ENCODE measurements around the gene NFYC.

NFYC gene

DNA sequence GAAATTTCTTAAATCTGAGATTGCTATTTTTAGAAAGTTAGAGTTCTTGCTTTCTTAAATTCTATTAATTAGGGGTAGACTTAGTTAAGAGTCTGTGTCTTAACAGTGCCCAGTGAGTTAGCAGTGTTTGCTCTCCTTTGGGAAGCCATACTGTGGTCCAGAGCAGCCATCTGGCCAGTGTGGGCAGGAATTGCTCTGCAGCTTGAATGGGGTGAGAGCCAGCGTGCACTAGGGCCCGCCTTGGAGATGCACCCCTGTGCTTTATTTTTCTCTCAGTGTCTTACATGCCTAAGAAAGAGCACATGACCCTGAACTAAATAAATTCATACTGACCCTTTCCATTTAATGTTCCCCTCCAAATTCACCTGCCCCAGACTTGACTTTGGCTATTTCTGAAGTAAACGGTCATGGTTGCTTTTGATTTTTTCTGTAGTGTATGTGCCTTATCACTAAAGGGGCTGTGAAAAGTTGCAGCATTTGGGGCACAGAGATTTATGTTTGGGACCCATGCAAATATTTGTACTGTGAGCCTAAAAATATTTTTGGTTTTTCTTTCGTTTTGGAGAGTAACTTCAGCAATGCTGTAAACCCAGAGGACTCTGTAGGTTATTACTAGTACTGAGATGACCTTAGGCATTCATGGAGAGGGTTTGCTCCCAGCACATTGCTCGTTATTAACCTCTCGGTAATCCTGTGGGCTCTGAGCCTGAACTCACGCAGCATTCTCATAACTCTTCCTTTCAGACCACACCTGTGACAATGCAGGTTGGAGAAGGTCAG, 70.8 kb downstream of the NFYC start:
- no peak for DNase-seq

DNA sequence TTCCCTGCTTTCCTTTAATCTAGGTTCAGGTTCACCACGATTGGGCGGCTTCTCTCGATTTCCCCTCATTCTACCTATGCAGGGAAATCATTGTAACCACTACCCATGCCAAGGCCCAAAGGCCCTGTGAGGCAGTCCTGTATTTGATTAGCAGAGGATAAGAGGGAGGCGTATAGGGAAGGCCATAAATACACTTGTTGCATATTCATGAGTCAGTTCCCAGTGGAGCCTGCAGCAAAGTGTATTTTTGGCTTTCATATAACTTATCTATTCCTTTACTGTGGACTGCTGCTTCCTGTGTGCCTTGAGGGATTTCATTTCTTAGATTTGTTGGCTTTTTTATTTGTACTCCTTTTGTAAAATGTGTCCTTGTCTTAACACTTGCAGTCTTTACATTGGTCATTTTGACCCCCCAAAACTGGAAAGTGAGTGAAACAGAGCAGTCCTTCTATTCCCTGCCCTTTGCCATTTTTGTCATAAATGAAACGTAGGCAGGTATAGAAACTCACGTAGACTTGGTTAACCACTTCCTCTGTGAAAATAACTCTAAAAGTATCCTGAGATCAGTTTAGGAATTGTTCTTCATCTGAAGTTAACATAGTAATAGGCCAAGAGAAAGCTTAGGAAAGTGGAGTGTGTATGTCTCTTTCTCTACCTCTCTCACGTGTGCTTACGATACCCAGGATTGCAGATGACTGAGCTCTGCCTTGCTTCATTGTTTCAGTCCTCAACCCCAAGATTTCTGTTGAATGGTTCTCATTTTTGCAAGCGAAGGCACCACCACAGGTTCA, 72.4 kb downstream of the NFYC start:
- DNase-seq: no peak

DNA sequence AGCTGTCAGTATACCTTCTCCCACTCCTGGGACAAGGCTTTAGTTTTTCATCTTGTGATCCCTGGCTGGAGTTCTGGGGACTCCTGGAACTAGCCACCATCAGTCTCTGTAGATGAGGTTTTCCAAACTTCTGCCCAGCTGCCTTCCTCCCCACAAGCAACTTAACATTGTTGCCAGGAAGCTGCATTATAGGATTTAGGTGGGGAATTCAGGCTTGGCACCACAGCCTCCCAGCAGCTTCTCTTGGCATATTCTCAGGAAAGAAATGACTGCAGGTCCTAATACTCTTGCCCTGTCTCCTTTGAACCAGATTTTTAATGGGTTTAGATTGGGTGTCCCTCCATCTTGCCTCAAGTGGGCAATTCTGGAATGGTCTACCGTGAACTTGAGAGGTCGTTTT, 73.5 kb downstream of the NFYC start:
- DNase-seq: no peak

DNA sequence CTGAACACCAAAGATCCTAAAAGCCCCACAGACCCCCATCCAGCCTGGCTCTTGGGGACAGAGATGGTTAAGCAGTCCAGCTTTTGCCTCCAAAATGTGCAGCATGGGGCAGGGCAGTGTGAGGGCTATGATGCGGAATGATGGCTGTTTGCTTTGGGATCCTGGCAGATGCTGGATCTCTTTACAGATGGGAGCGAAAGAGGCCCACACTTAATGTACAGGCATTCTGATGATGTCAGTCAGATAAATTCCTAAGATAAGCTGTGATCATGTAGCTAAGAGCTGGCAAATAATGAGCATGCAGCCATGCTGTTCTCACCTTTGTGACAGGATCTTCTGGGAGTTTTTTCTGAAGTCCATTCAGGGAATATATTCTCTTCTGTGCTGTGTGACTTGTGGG, 74.5 kb downstream of the NFYC start:
- no peak for DNase-seq

DNA sequence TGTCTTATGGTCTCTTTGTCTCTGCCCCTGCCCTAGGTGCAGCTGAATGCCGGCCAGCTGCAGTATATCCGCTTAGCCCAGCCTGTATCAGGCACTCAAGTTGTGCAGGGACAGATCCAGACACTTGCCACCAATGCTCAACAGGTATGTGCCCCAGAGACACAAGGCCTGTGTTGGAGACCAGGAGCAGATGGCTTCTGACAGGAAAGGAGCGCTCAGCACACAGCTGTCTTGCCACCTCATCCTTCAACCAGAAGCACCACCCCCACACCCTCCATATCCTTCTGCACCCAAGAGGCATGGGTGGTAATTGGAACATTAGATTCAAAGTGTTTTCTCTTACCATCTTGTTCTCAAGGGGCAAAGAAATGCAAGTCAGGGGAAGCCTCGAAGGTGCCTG, 75.1 kb downstream of the NFYC start:
- no peak for DNase-seq

DNA sequence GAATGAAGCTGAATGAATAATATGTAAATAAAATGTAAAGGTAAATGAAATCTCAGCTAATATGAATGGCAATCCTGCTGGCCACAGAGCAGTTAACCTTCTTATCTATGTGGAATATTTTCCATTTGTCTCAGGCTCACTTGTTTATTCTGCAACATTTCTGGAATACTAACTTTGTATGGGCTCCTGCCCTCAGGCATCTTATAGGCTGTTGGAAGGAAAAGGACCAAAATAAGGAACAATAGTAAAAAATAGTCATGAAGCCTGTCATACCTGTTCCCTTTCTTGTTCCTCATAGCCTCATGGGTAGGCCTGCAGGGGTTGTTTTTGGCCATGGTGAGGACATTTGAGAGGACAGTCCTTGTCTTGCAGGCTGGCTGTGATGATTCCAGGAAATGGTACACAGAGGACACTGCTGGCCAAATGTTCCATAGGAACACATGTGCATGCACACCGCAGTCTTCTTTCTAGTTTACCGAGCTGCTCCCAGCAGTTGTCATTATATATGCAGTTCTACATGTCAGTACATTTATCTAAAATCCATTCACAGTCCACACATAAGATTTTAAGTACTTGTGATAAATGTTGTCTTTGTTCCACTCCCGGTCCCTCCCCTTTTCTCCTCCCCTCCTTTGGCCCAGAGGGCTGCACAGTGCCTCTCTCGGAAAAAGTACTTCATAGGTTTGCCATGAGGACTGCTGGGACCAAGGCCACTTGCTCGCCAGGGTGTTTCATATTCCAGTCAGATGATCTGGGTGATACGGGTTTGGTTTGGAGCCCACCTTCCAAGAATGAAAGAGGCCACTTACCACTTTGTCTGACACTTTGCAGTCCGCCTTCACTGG, 76.9 kb downstream of the NFYC start:
- DNase-seq: no peak

DNA sequence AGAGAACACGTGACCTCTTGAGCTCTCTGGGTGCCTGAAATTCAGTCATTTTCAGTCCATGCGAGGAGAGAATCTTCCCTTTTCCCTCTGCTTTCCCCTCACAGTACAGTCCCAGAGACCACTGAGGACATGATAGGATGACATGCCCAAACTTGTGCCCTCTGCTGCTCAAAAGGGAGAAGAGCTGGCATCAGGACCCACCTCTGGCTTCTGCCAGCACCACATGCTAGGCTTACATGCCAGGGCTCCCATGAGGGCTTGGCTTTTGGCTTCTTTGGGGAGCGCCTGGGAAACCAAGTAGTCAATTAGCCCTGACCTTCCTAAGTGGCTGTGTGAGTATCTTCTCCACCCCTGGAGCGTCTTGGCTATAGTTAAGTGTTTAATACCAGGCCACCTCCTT, 78.3 kb downstream of the NFYC start:
- no peak for DNase-seq

DNA sequence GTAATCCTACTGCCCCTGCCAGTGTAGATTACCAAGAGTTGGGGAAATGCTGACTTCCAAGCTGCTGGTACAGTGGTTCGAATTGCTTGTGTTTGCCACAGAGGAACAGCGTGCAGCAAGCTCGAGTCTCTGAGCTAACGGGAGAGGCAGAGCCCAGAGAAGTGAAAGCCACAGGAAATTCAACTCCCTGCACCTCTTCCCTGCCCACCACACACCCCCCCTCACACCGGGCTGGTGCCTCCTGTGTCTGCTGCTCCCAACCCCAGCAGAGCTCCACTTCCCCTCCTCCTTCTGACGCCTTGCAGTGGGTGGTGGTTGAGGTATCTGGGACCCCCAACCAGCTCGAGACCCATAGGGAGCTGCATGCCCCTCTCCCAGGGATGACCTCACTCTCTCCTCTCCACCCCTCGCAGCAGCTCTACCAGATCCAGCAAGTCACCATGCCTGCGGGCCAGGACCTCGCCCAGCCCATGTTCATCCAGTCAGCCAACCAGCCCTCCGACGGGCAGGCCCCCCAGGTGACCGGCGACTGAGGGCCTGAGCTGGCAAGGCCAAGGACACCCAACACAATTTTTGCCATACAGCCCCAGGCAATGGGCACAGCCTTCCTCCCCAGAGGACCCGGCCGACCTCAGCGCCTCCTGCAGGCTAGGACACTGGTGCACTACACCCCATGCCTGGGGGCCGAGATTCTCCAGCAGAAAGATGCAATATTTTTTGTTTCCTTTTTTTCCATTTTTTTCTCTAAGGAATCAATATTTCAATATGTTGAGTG, 79.0 kb downstream of the NFYC start:
- DNase-seq: no peak

DNA sequence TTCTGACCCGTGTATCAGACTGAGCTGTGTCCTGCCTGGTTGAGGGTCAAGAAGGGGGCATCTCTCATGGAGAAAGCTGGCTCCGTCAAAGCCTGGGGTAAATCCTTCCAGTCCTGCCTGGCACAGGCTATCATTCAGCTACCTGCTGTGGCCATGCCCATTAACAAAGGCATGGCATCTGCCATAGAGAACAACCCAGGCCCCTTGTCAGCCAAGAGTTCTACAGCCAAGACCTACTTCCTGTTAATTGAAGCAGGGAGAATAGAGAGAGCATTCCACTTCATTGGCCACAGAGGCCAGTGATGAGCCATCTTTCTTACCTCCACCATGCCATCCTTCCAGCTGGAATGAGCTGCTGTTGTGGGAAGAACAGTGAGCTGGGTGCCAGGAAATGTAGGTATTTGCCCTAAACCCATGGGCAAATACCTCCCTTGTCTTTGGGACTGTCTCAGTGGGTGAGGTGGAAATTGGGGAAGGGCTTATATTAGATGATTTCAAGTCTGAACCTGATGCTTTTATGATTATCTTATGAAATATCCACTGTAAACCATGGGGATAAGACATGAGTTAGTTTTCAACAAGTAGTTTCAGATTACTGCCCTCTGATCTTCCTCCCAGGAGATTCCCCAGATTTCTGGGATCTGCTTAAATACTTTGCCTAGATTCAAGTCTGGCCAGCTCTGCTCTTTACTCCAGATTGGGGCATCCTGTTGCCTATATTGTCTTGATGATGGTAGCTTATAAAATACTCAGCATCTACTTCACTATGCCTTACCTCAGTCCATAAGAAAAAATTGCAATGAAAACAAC, 80.8 kb downstream of the NFYC start:
- no peak for DNase-seq

DNA sequence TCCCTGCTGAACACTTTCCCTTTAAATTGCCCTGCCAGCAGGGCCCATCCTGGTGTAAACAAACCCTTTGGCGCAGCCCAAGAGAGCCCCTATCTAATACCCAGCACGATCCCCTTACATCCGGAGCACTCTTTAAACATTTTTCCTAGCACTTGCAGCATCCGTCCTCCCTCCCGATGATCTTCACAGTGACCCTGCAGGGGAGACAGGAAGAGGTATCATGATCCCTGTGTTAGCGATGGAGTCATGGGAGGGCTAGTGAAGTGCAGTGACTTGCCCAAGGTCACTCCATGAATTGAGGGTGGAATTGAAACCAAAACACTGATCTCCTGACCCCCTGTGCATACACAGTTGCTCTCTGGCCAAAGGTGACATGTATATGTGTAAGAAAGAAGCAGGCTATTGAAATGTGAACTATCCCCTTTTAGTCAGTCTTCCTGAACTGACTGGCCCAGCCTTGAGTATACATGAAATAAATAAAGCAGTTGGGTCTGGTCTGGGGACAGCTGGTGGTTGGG, 82.3 kb downstream of the NFYC start:
- DNase-seq: no peak

DNA sequence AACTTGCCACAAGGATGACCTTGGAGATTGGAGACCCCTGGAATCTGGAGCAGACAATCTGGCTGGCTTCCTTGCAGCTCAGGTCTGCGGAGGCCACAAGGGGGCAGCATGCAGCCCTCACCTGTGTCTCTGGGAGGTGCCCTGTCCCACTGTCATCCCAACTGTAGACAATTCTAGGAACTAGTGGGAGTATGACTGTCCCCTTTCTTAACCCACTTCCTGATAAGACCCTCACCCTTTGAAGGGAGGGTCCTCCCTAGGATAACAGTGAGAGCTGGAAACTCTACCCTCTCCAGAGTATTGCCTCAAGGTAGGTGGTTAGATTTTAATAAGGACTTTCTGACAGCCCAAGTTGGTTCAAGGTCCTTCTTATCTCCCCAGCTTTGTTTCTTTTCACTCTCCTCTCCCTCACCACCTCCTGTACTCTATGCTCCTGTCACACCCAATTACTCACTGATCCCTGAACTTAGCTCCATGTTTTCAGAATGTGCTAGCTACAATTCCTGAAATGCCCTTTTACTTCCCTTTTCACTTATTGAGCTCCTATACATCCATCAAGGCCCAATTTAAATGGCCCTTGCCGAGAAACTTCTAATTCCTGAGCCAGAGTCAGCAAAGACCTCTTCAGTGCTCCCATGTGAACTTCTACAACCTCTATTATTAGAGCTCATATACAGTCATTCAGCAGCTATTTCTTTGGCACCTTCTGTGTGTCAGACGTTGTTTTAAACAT, 82.9 kb downstream of the NFYC start:
- DNase-seq: peak; percentile 58

DNA sequence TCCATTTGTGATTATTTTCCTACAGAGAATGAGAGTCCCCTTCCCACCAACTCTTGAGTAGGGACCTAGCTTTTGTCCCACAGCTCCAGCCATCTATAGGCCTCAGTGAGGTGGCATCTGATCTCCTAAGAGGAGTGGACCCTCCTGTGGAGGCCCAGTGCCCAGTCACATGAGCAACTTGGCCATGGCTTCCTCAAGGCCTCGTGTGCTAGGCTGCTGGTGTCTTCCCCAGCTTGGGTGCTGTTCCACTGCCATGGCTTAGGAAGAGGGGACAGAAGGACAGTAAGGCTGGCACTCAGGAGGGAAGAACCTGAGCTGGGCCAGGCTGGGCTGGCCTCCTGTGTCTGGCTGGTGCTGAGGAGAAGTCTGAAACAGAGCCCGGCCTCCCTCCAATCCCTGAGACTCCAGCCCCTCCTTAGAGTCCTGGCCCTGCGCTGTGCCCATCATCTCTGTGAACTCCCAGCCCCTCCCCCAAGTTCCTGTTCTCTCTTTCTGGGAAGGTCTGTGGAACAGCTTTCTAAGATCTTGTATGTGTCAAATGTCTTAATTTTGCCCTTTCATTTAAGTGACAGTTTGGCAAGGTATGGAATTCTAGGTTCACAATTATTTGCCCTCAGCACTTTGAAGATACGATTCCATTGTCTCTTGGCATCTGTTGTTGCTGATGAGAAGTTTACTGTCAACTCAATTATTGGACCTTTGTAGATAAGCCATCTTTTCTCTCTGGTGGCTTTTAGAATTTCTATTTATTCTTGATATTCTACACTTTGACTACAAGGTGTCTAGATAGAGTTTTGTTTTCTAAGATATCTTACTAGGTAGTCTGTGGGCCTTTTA, 85.0 kb downstream of the NFYC start:
- DNase-seq: no peak

DNA sequence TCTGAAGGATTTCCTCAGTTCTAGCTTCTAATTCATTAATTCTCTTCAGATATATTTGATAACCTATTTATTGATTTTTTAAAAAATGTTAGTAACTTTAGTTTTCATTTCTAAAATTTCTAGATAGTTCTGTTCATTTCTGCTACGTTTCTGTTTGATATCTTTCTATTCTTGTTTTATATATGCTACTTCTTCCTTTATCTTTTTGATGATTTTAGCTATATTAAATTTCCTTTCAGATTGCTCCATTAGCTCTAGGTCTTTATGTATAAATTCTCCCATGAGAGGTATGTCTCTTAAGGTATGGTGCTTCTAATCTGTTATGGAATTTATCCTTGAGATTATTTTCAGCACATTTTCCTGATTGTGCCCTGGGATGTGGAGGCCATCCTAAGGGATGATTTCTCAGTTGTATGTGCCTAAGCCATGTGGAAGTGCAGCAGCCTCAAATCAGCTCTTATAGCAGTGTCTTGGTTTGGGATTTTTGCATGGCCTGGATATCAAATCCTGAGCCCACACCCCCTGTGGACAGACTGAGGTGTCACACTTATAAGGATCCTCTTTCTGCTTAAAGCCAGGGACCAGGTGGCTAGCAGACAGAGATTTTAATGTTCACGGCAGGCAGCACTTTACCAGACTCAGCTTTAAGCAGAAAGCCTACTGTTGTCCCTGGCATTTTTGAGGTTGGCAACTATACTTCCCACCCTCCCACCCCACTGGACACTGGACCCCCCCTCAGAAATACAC, 85.9 kb downstream of the NFYC start:
- no peak for DNase-seq

DNA sequence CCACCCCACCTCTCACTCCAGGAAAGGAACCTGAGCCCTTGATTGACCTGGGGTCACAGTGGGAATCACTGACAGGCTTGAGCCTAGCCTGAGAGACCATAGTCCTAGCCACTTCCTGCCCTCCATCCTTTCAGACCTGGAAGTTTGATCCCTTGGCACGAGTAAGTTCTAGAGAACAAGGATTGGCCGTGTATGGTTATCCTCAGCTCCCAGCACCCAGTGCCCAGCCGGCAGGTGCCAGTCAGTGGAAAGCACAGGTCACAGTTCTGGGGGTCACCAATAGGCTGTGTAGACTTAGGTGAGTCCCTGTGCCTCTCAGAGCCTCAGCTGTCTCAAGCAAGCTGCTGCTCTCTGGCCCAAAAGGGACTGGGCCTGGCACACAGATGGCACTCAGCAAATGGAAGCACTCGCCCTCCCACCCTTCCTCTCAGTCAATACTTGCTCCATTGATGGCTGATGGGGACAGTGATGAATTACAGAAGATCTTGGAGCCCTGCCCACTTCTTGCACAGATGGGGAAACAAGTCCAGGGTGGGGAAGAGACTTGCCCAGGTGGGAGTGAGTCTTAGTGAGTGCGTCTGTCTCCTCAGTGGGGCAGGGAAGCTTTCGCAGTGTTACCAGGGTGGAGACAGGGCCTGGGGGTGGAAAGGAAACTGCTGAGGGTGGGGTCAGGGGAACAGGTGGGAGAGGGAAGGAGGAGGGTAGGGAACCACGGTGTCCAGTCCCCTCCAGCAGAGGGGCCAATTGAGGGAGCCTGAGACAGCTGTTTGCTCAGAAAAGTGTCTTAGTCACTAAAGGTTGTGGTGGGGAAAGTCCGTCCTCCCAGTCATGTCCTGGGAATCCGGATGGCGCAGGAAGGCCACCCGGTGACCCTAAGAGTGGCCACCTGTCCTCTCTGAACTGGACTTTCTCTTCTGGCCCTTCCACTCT, 89.4 kb downstream of the NFYC start:
- no peak for DNase-seq

DNA sequence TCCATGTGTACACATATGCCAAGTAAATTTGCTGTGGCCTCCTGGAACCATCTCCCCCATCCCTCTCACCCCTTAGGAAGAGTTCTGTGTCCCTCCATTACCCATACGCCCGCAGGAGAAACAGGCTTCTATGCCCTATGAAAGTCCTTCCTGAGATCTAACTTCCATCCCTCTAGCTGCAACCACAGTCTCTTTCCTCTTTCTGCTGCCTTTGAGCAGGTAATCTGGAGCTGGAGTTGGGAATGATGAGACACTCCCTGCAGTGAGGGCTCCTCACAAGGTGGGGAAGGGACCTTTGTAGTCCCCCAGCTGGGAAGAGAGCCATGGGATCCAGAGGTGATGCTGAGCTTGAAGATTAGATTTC, 90.1 kb downstream of the NFYC start:
- DNase-seq: no peak

DNA sequence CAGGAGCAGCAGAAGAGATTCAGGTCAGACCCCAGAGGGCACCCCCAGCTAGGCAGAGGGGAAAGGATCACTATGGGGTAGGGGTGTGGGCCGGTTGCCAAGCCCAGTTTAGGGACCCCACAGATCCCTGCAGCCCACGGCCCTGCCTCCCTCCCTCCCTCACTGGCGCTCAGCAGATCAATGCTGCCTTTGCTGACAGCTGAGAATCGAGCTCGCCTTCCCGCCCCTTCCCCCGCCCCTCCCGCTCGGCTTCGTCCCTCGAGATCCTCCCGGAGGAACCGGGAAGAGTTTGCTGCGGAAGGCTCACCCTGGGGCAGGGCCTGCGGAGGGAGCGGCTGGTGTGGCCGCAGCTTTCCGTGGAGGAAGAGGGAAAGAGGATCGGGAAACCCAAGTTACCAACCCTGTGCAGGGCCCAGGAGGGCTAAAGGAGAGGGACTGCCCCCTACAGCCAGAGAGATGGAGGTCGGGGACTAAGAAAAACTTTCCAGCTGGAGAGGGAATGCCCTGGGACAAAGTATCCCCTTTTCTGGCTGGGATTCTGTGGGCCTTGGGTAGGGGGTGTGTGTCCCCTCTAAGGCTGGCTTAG, 91.0 kb downstream of the NFYC start:
- no peak for DNase-seq
